Smooth muscle cell (in vitro differentiated cells): Measurements from ENCODE around the gene GTPBP4. TPM values are rescaled to one million over a fixed set of nuclear protein-coding genes. Genes with fewer than 3 reads are reported as not detected.
A peak's percentile ranks its signal among the peaks of the same experiment; 100 is the strongest.
"Not testable (repeated sequence)": the region's sequence is repeated elsewhere in the genome, so short reads cannot be mapped to it uniquely, and the experiment has no call there.

Source experiments
- DNase-seq: peaks from one replicate; lab custom pipeline; 2025; ENCODE audit not compliant: unreplicated experiment; lab: John Stamatoyannopoulos, UW
- H2AFZ ChIP-seq: fragments of 200-600 bp; sonication (generic); 2 replicates; pipeline ENCODE4 v1.6.0; 2016; ENCODE audit warnings: antibody characterized with exemption, low read depth, mild to moderate bottlenecking
- H3F3A ChIP-seq: fragments of 200-600 bp; sonication (generic); 2 replicates; pipeline ENCODE4 v1.6.0; 2017; ENCODE audit warnings: antibody characterized with exemption, low read depth
- H3K27ac ChIP-seq: fragments of 200-600 bp; sonication (generic); 2 replicates; pipeline ENCODE4 v1.5.1; 2016; ENCODE audit warnings: low read depth, mild to moderate bottlenecking
- H3K27me3 ChIP-seq: fragments of 200-600 bp; sonication (generic); 2 replicates; pipeline ENCODE4 v1.6.1; 2016; ENCODE audit warnings: low read depth, mild to moderate bottlenecking
- H3K36me3 ChIP-seq: fragments of 200-600 bp; sonication (generic); 2 replicates; pipeline ENCODE4 v1.5.1; 2016; ENCODE audit warnings: low read depth
- H3K4me1 ChIP-seq: fragments of 200-600 bp; sonication (generic); 2 replicates; pipeline ENCODE4 v1.5.1; 2016; ENCODE audit warnings: low read depth
- H3K4me2 ChIP-seq: fragments of 200-600 bp; sonication (generic); 2 replicates; pipeline ENCODE4 v1.6.0; 2016; ENCODE audit warnings: mild to moderate bottlenecking
- H3K4me3 ChIP-seq: fragments of 200-600 bp; sonication (generic); 2 replicates; pipeline ENCODE4 v1.5.1; 2016; ENCODE audit warnings: mild to moderate bottlenecking
- H3K79me2 ChIP-seq: fragments of 200-600 bp; sonication (generic); 2 replicates; pipeline ENCODE4 v1.6.0; 2016; ENCODE audit warnings: low read depth, mild to moderate bottlenecking
- H3K9ac ChIP-seq: fragments of 200-600 bp; sonication (generic); 2 replicates; pipeline ENCODE4 v1.6.0; 2016; ENCODE audit warnings: low read depth
- H3K9me3 ChIP-seq: fragments of 200-600 bp; sonication (generic); replicated peaks from 2 replicates; pipeline ENCODE4 v1.5.1; 2016; ENCODE audit warnings: low read depth
- H4K20me1 ChIP-seq: fragments of 200-600 bp; sonication (generic); 2 replicates; pipeline ENCODE4 v1.6.0; 2016; ENCODE audit warnings: low read depth
- CTCF ChIP-seq: fragments of 200-600 bp; sonication (generic); IDR thresholded peaks from 2 replicates; pipeline ENCODE4 v1.5.1; 2017; ENCODE audit warnings: borderline replicate concordance, mild to moderate bottlenecking, antibody characterized with exemption; ENCODE audit not compliant: insufficient read depth, poor library complexity, severe bottlenecking
- WGBS: methylation state at CpG from one replicate; pipeline ENCODE4 v1.1.7; 2016; ENCODE audit warnings: low lambda C conversion rate; 5-methylcytosine and 5-hydroxymethylcytosine counted together
- polyA plus RNA-seq: library from polyadenylated mRNA; unstranded; fragments of >200 nt; fragmentation: Nextera tagmentation; extraction: Ambion mirVana; gene quantifications from 2 replicates; pipeline ENCODE4 v1.2.1, GENCODE V29; 2016
- total RNA-seq: library from RNA; depleted of rRNA; stranded (reverse); fragments of >200 nt; gene quantifications from 2 replicates; pipeline ENCODE4 v1.2.3, GENCODE V29; 2014

The GTPBP4 gene
- total and polyA plus RNA-seq, 2 experiments from 2014 or later = 42.5 to 52.1 TPM

DNA sequence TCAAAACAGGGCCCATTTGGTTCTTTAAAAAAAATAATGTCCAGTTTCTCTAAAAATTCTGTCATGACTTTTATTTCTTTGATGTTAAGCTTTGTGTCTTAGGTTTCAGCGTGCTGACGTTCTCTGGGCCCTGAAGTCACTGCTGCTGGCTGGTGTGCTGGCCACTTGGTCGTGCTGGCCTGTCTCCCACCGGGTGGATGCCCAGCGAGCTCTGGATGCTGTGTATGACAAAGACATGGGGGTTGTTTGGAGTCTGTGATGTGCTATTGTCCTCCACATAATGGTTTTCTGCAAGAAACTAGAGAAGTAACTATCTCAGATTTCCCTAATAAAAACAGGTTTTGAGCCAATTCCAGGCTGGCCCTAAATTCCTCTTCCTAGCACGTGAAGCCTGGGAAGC is 47.0 kb downstream of the GTPBP4 start:
- Histone ChIP-seq H3K79me2 (no peaks in the 10 kb centered on the region), H3K9me3 (no peaks in the 10 kb centered on the region), H3K27me3 (no peaks in the 10 kb centered on the region), H3K36me3 (no peaks in the 10 kb centered on the region), H3K4me2 (no peak overlapping the region), H3K27ac (peak overlapping the region; percentile 64), H2AFZ (no peak overlapping the region), H3K9ac (no peak overlapping the region), H4K20me1 (peaks cover 20% of the 10 kb centered on the region), H3K4me1 (no peaks in the 10 kb centered on the region), H3F3A (peaks cover 9% of the 10 kb centered on the region), H3K4me3 (no peak overlapping the region)
- TF ChIP-seq CTCF = no peak
- WGBS = 82% methylated on average over 6 of the region's 6 CpGs
- no peak for DNase-seq

DNA sequence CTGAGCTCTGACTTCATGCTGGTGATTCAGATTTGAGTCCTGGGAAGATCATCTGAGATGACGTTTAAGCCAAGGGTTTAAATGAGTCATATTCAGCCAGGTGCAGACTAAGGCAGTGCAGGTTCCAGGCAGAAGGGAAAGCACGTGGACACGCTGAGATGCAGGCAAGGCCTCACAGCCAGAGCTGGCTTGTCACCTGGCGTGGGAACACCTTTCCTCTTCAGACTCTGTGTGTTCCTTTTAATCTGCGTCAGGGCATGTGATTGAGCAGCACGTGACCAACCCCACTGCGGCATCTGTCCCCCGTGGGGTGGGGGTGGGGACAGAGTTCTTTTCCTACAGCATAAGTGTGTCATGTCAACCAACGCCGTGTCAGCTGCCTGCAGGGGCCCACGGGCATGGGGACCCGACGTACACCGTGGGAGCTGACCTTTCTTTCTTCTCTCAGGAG is 48.1 kb downstream of the GTPBP4 start:
- Histone ChIP-seq H2AFZ (no peak overlapping the region), H3K27ac (peak overlapping the region; percentile 64), H4K20me1 (peaks cover 32% of the 10 kb centered on the region), H3K4me1 (no peaks in the 10 kb centered on the region), H3K27me3 (no peaks in the 10 kb centered on the region), H3K9me3 (no peaks in the 10 kb centered on the region), H3K9ac (no peak overlapping the region), H3K36me3 (peaks cover 9% of the 10 kb centered on the region), H3F3A (peaks cover 15% of the 10 kb centered on the region), H3K4me3 (no peak overlapping the region), H3K79me2 (no peaks in the 10 kb centered on the region), H3K4me2 (no peak overlapping the region)
- DNase-seq = no peak
- 77% methylated on average over 14 of the region's 14 CpGs for WGBS
- no peak for TF ChIP-seq CTCF

DNA sequence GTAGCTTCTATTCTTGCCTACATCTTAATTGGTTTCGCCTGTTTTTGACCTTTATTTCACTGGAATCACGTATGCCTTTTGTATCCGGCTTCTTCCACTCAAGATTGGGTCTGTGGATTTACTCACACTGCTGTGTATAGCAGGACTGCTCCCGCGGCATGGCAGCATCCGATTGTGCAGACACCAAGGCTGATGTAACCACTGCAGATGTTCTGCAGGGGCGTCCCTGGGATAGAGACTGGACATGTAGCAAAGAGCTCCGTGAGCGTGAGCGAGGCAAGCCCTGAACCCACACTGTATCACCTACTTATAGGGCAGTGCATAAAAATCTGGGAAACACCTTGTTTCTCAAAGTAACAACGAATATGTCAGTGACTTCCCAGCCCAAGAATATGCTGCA is 48.9 kb downstream of the GTPBP4 start:
- H3K79me2 ChIP-seq = no peaks in the 10 kb centered on the region
- H4K20me1 ChIP-seq = peaks cover 39% of the 10 kb centered on the region
- DNase-seq = no peak
- H3K4me1 ChIP-seq = no peaks in the 10 kb centered on the region
- H3F3A ChIP-seq = peaks cover 22% of the 10 kb centered on the region
- no peak overlapping the region for H3K9ac ChIP-seq
- H3K4me2 ChIP-seq = no peak overlapping the region
- no peak overlapping the region for H2AFZ ChIP-seq
- H3K4me3 ChIP-seq = no peak overlapping the region
- peaks cover 13% of the 10 kb centered on the region for H3K36me3 ChIP-seq
- H3K9me3 ChIP-seq = no peaks in the 10 kb centered on the region
- no peaks in the 10 kb centered on the region for H3K27me3 ChIP-seq
- TF ChIP-seq CTCF = no peak
- peak overlapping the region; percentile 64 for H3K27ac ChIP-seq
- WGBS = 69% methylated on average over 11 of the region's 11 CpGs

DNA sequence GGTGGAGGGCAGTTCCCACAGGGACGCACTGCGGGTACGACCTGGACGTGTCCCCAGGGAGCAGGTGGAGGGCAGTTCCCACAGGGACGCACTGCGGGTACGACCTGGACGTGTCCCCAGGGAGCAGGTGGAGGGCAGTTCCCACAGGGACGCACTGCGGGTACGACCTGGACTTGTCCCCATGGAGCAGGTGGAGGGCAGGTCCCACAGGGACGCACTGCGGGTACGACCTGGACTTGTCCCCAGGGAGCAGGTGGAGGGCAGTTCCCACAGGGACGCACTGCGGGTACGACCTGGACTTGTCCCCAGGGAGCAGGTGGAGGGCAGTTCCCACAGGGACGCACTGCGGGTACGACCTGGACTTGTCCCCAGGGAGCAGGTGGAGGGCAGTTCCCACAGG is 50.5 kb downstream of the GTPBP4 start:
- H3K4me1 ChIP-seq, H3K27ac ChIP-seq, H3K9ac ChIP-seq, H3K4me2 ChIP-seq, H3K79me2 ChIP-seq, DNase-seq, H3K9me3 ChIP-seq, H3K4me3 ChIP-seq, H2AFZ ChIP-seq, H3K27me3 ChIP-seq: not testable (repeated sequence)
- WGBS = 96% methylated on average over 10 of the region's 20 CpGs
- Histone ChIP-seq H4K20me1 (peaks cover 56% of the 10 kb centered on the region), H3K36me3 (peaks cover 25% of the 10 kb centered on the region), H3F3A (peaks cover 34% of the 10 kb centered on the region)
